K562 (cell line): ENCODE results near the gene POLDIP3. TPM values are rescaled to one million over a fixed set of nuclear protein-coding genes. Genes with fewer than 3 reads are reported as not detected.
A peak's percentile ranks its signal among the peaks of the same experiment; 100 is the strongest.

Experiments used
- CUX1 ChIP-seq: fragments of 200-800 bp; sonication (Bioruptor generic); IDR thresholded peaks from 2 replicates; pipeline ENCODE4 v1.6.1; 2016; ENCODE audit warnings: missing genetic modification characterization, missing compliant biosample characterization
- DLX4 ChIP-seq: fragments of 250-450 bp; sonication (Bioruptor Pico); IDR thresholded peaks from 2 replicates; pipeline ENCODE4 v1.6.1; 2021; ENCODE audit warnings: mild to moderate bottlenecking
- E2F8 ChIP-seq: fragments of 450-650 bp; IDR thresholded peaks from 2 replicates; pipeline ENCODE4 v1.7.1; 2018; ENCODE audit warnings: mild to moderate bottlenecking, low read depth; ENCODE audit not compliant: partially characterized antibody
- LCOR ChIP-seq: sonication (generic); formaldehyde crosslinking; IDR thresholded peaks from 2 replicates; pipeline ENCODE4 v1.8.0; 2022; ENCODE audit warnings: mild to moderate bottlenecking, missing genetic modification reagents
- MTA2 ChIP-seq: fragments of 450-650 bp; IDR thresholded peaks from 2 replicates; pipeline ENCODE4 v1.6.1; 2016; ENCODE audit warnings: low read depth
- NEUROD1 ChIP-seq: fragments of 150-350 bp; IDR thresholded peaks from 2 replicates; pipeline ENCODE4 v1.6.1; 2014; ENCODE audit warnings: borderline replicate concordance, low read length, low read depth; ENCODE audit not compliant: partially characterized antibody
- SIN3A ChIP-seq, 2 experiments: fragments of 150-350 bp in 1 of 2; IDR thresholded peaks; 2 replicates each; pipeline ENCODE4 v1.6.1; 2011 to 2016; ENCODE audit warnings: borderline replicate concordance in 2 of 2, low read depth in 2 of 2, low read length in 2 of 2, mild to moderate bottlenecking in 2 of 2, moderate library complexity in 2 of 2; ENCODE audit not compliant: control insufficient read depth in 1 of 2
- ZNF12 ChIP-seq: sonication (generic); formaldehyde crosslinking; IDR thresholded peaks from 2 replicates; pipeline ENCODE4 v1.4.0; 2020; ENCODE audit warnings: mild to moderate bottlenecking, missing genetic modification reagents
- ZNF398 ChIP-seq: fragments of 250-450 bp; sonication (Bioruptor Pico); IDR thresholded peaks from 2 replicates; pipeline ENCODE4 v1.8.0; 2021; ENCODE audit warnings: moderate library complexity, mild to moderate bottlenecking, inconsistent platforms
- ZSCAN29 ChIP-seq: fragments of 450-650 bp; IDR thresholded peaks from 2 replicates; pipeline ENCODE4 v1.6.1; 2017
- polyA plus RNA-seq, 8 experiments: library from polyadenylated mRNA; depleted of rRNA in 4 of 8; stranded (reverse) in 5 of 8; unstranded in 3 of 8; fragments of >200 nt; fragmentation: Nextera tagmentation in 2 of 8; fragmentation: Illumina TruSeq in 1 of 8; extraction: Ambion mirVana in 2 of 8; extraction: Trizol in 1 of 8; gene quantifications; 2 replicates each; pipeline versions ENCODE4 v1.2.1 to v1.2.3, GENCODE V29; 2011 to 2014; ENCODE audit warnings: inconsistent platforms in 1 of 8, missing spikeins in 1 of 8
- total RNA-seq, 7 experiments: library from RNA; depleted of rRNA in 6 of 7; stranded (reverse); fragments of >200 nt in 6 of 7; fragmentation: Illumina TruSeq in 2 of 7; extraction: Trizol in 2 of 7; gene quantifications; 2 replicates each; pipeline versions ENCODE4 v1.2.1 to v1.2.3, GENCODE V29; 2011 to 2021; ENCODE audit warnings: low replicate concordance in 1 of 7

POLDIP3 gene
- total and polyA plus RNA-seq, 9 of the 15 experiments (the other 6 are each of a cell fraction or from before 2014, with no cell fraction given) = 14.3 to 53.0 (median 26.3) TPM

- no peak for TF ChIP-seq DLX4 (CRISPR knock-in tag)
- TF ChIP-seq CUX1 (CRISPR knock-in tag) = no peak
- no peak for TF ChIP-seq E2F8
- no peak for TF ChIP-seq ZNF12
- no peak for TF ChIP-seq ZSCAN29
- TF ChIP-seq ZNF398 (CRISPR knock-in tag) = no peak
- TF ChIP-seq MTA2 = no peak
- TF ChIP-seq LCOR = no peak
- TF ChIP-seq NEUROD1 = no peak
- TF ChIP-seq SIN3A (IDR thresholded peaks at IDR 0.05; ENCODE audit: borderline replicate concordance in 2 of 2, control insufficient read depth in 1 of 2, low read depth in 2 of 2, low read length in 2 of 2) = peak in 1 of 2 experiments; percentile 26; a peak in 2 of 4 replicates
Measured at GRCh38 chr22:42648368-42649245, 33.9 kb upstream of the POLDIP3 start (continued).
